H1 (cell line): Measurements from ENCODE around the gene SLC15A4. TPM values are rescaled to one million over a fixed set of nuclear protein-coding genes. Genes with fewer than 3 reads are reported as not detected.

Experiments
- CTCF ChIA-PET: fragments of 300-600 bp; sonication (Branson Sonifier 250); formaldehyde crosslinking; loops from one replicate; lab custom pipeline; 2021; ENCODE audit not compliant: partially characterized antibody; lab: Charles Lee
- POLR2A ChIA-PET: fragments of 300-600 bp; sonication (Branson Sonifier 250); formaldehyde crosslinking; loops from one replicate; lab custom pipeline; 2021; ENCODE audit warnings: inconsistent platforms; ENCODE audit not compliant: partially characterized antibody; lab: Charles Lee
- DNase-seq, 2 experiments: peaks; one replicate each; pipeline versions ENCODE4 v3.0.0 to v3.0.0-alpha.2; 2010 to 2022; ENCODE audit warnings: low spot score in 2 of 2, low read depth in 1 of 2, mixed read lengths in 1 of 2
- FAIRE-seq: peaks from 2 replicates; lab custom pipeline; 2011; peaks lifted over from hg19 to GRCh38; lab: Jason Lieb, UNC
- H2AFZ ChIP-seq: 2 replicates; pipeline ENCODE4 v1.8.1; 2012; ENCODE audit warnings: low read length, inconsistent platforms
- H2AK5ac ChIP-seq: 2 replicates; pipeline ENCODE4 v1.6.1; 2013; ENCODE audit warnings: low read depth, low read length
- H2BK120ac ChIP-seq: replicated peaks from 2 replicates; pipeline ENCODE3; 2013; ENCODE audit warnings: low read depth, low read length, inconsistent platforms
- H2BK12ac ChIP-seq: 2 replicates; pipeline ENCODE4 v1.6.1; 2013; ENCODE audit warnings: low read depth, low read length
- H2BK15ac ChIP-seq: 2 replicates; pipeline ENCODE4 v1.6.1; 2013; ENCODE audit warnings: low read length
- H2BK20ac ChIP-seq: 2 replicates; pipeline ENCODE4 v1.6.1; 2013; ENCODE audit warnings: low read length
- H2BK5ac ChIP-seq: 2 replicates; pipeline ENCODE4 v1.6.1; 2013; ENCODE audit warnings: low read depth, low read length
- H3K14ac ChIP-seq: 2 replicates; pipeline ENCODE4 v1.6.1; 2013; ENCODE audit warnings: inconsistent platforms; ENCODE audit not compliant: insufficient read length
- H3K18ac ChIP-seq: 2 replicates; pipeline ENCODE4 v1.6.1; 2013; ENCODE audit warnings: low read length; ENCODE audit errors: extremely low read depth
- H3K23ac ChIP-seq: 2 replicates; pipeline ENCODE4 v1.6.1; 2013; ENCODE audit warnings: inconsistent platforms; ENCODE audit not compliant: insufficient read length
- H3K23me2 ChIP-seq: 2 replicates; pipeline ENCODE4 v1.6.1; 2013; ENCODE audit warnings: low read depth, low read length
- H3K27ac ChIP-seq: 2 replicates; pipeline ENCODE4 v1.6.1; 2011; ENCODE audit warnings: low read depth, low read length, inconsistent platforms
- H3K27me3 ChIP-seq, 4 experiments: replicated peaks in 1 of 4; 1 replicate in 1 of 4; 2 replicates in 3 of 4; pipeline versions ENCODE4 v1.6.1 to v1.8.1; 2011 to 2013; ENCODE audit warnings: low read length in 3 of 4, mild to moderate bottlenecking in 3 of 4, inconsistent platforms in 2 of 4, mixed read lengths in 2 of 4, moderate library complexity in 1 of 4; ENCODE audit not compliant: control insufficient read depth in 3 of 4, insufficient read depth in 3 of 4; ENCODE audit errors: extremely low read depth in 1 of 4
- H3K36me3 ChIP-seq, 4 experiments: 2 replicates each; pipeline versions ENCODE4 v1.6.1 to v1.8.1; 2011 to 2013; ENCODE audit warnings: mild to moderate bottlenecking in 4 of 4, low read length in 3 of 4, moderate library complexity in 2 of 4, control low read depth in 1 of 4, inconsistent platforms in 1 of 4; ENCODE audit not compliant: insufficient read depth in 4 of 4, control insufficient read depth in 2 of 4
- H3K4ac ChIP-seq: replicated peaks from 2 replicates; pipeline ENCODE3; 2013; ENCODE audit warnings: low read length, low read depth, mixed read lengths, inconsistent platforms; ENCODE audit not compliant: insufficient read length
- H3K4me1 ChIP-seq, 4 experiments: replicated peaks in 1 of 4; 1 replicate in 1 of 4; 2 replicates in 3 of 4; pipeline versions ENCODE4 v1.6.1 to v1.8.1; 2011 to 2013; ENCODE audit warnings: low read length in 3 of 4, inconsistent platforms in 2 of 4, mixed read lengths in 1 of 4; ENCODE audit not compliant: insufficient read depth in 4 of 4, control insufficient read depth in 3 of 4
- H3K4me2 ChIP-seq, 2 experiments: 2 replicates each; pipeline versions ENCODE4 v1.6.1 to v1.8.1; 2011 to 2013; ENCODE audit warnings: low read depth in 2 of 2, low read length in 2 of 2, control low read depth in 1 of 2, inconsistent platforms in 1 of 2, mild to moderate bottlenecking in 1 of 2; ENCODE audit not compliant: insufficient read depth in 1 of 2
- H3K4me3 ChIP-seq, 4 experiments: fragments of 200-600, 300-600 bp in 1 of 4; sonication (generic), shearing (Covaris generic), sonication (Bioruptor Twin) in 1 of 4; 2 replicates each; pipeline versions ENCODE4 v1.5.1 to v1.8.1; 2011 to 2016; ENCODE audit warnings: low read length in 4 of 4, low read depth in 3 of 4, control low read depth in 2 of 4, inconsistent platforms in 2 of 4, mild to moderate bottlenecking in 2 of 4, mixed read lengths in 1 of 4, moderate library complexity in 1 of 4; ENCODE audit not compliant: insufficient read depth in 2 of 4; ENCODE audit errors: extremely low read depth in 1 of 4
- H3K56ac ChIP-seq: replicated peaks from 2 replicates; pipeline ENCODE3; 2013; ENCODE audit warnings: low read depth, mild to moderate bottlenecking, mixed read lengths, low read length, inconsistent platforms; ENCODE audit not compliant: insufficient read length
- H3K79me1 ChIP-seq: 2 replicates; pipeline ENCODE4 v1.6.1; 2013; ENCODE audit warnings: low read depth, low read length, control low read depth
- H3K79me2 ChIP-seq, 2 experiments: 2 replicates each; pipeline versions ENCODE4 v1.6.1 to v1.8.1; 2012 to 2013; ENCODE audit warnings: low read length in 2 of 2, mild to moderate bottlenecking in 2 of 2, inconsistent platforms in 1 of 2; ENCODE audit not compliant: insufficient read depth in 2 of 2, control insufficient read depth in 1 of 2
- H3K9ac ChIP-seq, 4 experiments: replicated peaks in 1 of 4; 1 replicate in 1 of 4; 2 replicates in 3 of 4; pipeline versions ENCODE4 v1.6.1 to v1.8.1; 2011 to 2013; ENCODE audit warnings: low read depth in 3 of 4, low read length in 3 of 4, control low read depth in 2 of 4, mild to moderate bottlenecking in 2 of 4, moderate library complexity in 2 of 4, inconsistent platforms in 1 of 4; ENCODE audit errors: extremely low read depth in 1 of 4
- H3K9me3 ChIP-seq, 2 experiments: 2 replicates each; pipeline versions ENCODE4 v1.6.1 to v1.8.1; 2012 to 2013; ENCODE audit warnings: mild to moderate bottlenecking in 2 of 2, moderate library complexity in 2 of 2, control low read depth in 1 of 2, inconsistent platforms in 1 of 2, low read depth in 1 of 2, low read length in 1 of 2, mixed read lengths in 1 of 2; ENCODE audit not compliant: insufficient read depth in 2 of 2
- H4K20me1 ChIP-seq, 2 experiments: replicated peaks in 1 of 2; 2 replicates each; pipeline versions ENCODE3 to v1.8.1; 2011 to 2013; ENCODE audit warnings: inconsistent platforms in 2 of 2, low read length in 2 of 2, mild to moderate bottlenecking in 1 of 2; ENCODE audit not compliant: insufficient read depth in 2 of 2, control insufficient read depth in 1 of 2
- H4K5ac ChIP-seq: 2 replicates; pipeline ENCODE4 v1.6.1; 2013; ENCODE audit warnings: low read length, low read depth, mixed read lengths, inconsistent platforms; ENCODE audit not compliant: insufficient read length
- H4K8ac ChIP-seq: 2 replicates; pipeline ENCODE4 v1.8.0; 2013; ENCODE audit warnings: mild to moderate bottlenecking, moderate library complexity, low read length, inconsistent platforms; ENCODE audit not compliant: insufficient read depth; ENCODE audit errors: extremely low read depth
- H4K91ac ChIP-seq: replicated peaks from 2 replicates; pipeline ENCODE3; 2013; ENCODE audit warnings: low read length, mixed read lengths, inconsistent platforms; ENCODE audit not compliant: insufficient read length
- BRCA1 ChIP-seq: IDR thresholded peaks from 2 replicates; pipeline ENCODE4 v1.6.1; 2012; ENCODE audit warnings: low read depth, low read length, improper control_type of control experiment
- FOSL1 ChIP-seq: IDR thresholded peaks from 2 replicates; pipeline ENCODE4 v1.6.1; 2011; ENCODE audit warnings: mild to moderate bottlenecking, low read depth, low read length, moderate library complexity; ENCODE audit not compliant: insufficient read depth
- GTF2F1 ChIP-seq: IDR thresholded peaks from 2 replicates; pipeline ENCODE4 v1.6.1; 2012; ENCODE audit warnings: low read depth, low read length, improper control_type of control experiment, borderline replicate concordance
- HDAC2 ChIP-seq, 2 experiments: fragments of 300-600 bp in 1 of 2; sonication (generic) in 1 of 2; IDR thresholded peaks; 2 replicates each; pipeline ENCODE4 v1.6.1; 2011 to 2012; ENCODE audit warnings: low read depth in 2 of 2, low read length in 2 of 2, mild to moderate bottlenecking in 2 of 2, moderate library complexity in 2 of 2, borderline replicate concordance in 1 of 2, inconsistent platforms in 1 of 2
- MAFK ChIP-seq: IDR thresholded peaks from 2 replicates; pipeline ENCODE4 v1.6.1; 2012; ENCODE audit warnings: low read depth, mild to moderate bottlenecking, improper control_type of control experiment, low read length
- RAD21 ChIP-seq, 2 experiments: IDR thresholded peaks in 1 of 2; conservative IDR thresholded peaks in 1 of 2; 2 replicates each; pipeline ENCODE4 v1.6.1; 2011; ENCODE audit warnings: low read depth in 2 of 2, low read length in 2 of 2, improper control_type of control experiment in 1 of 2, inconsistent platforms in 1 of 2, mild to moderate bottlenecking in 1 of 2, moderate library complexity in 1 of 2
- RBBP5 ChIP-seq: IDR thresholded peaks from 2 replicates; pipeline ENCODE4 v1.7.1; 2012; ENCODE audit warnings: low read depth, mild to moderate bottlenecking, inconsistent platforms, low read length, moderate library complexity, borderline replicate concordance
- SP2 ChIP-seq: IDR thresholded peaks from 2 replicates; pipeline ENCODE4 v1.6.1; 2012; ENCODE audit warnings: mild to moderate bottlenecking, low read length, inconsistent platforms
- TCF12 ChIP-seq: IDR thresholded peaks from 2 replicates; pipeline ENCODE4 v1.6.1; 2011; ENCODE audit warnings: low read depth, mild to moderate bottlenecking, low read length
- WGBS, 2 experiments: shearing (Covaris generic) in 1 of 2; methylation state at CpG; one replicate each; pipeline versions ENCODE4 v1.1.6 to v1.1.7; 2013 to 2015; ENCODE audit warnings: low lambda C conversion rate in 2 of 2, mixed read lengths in 2 of 2, inconsistent platforms in 1 of 2, low coverage in 1 of 2, missing lambda C conversion rate in 1 of 2; ENCODE audit not compliant: insufficient replicate concordance in 2 of 2, insufficient coverage in 1 of 2, insufficient read length in 1 of 2; ENCODE audit errors: extremely low coverage in 1 of 2, missing lambda C conversion rate in 1 of 2; 5-methylcytosine and 5-hydroxymethylcytosine counted together
- polyA plus RNA-seq, 7 experiments: library from polyadenylated mRNA; depleted of rRNA in 3 of 7; stranded (reverse) in 5 of 7; unstranded in 2 of 7; fragments of >200 nt in 5 of 7; fragments of 200-250 nt in 2 of 7; gene quantifications; 1 replicate in 5 of 7; 2 replicates in 1 of 7; 4 replicates in 1 of 7; pipeline versions ENCODE4 v1.2.1 to v1.2.3, GENCODE V29; 2011 to 2013; ENCODE audit warnings: missing spikeins in 2 of 7, mixed read lengths in 2 of 7
- total RNA-seq: library from RNA; stranded (reverse); fragmentation: NEBNext Ultra II Directional; extraction: Animal tissue kit (Norgen Biotek cat#: 25700); gene quantifications from 2 replicates; pipeline ENCODE4 v1.2.1, GENCODE V29; 2021
- TF ChIP-seq, protein P1 (sequence below): IDR thresholded peaks from 2 replicates; pipeline ENCODE4 v1.6.1; 2011; ENCODE audit warnings: low read length, improper control_type of control experiment

SLC15A4 gene
- total and polyA plus RNA-seq, 2 of the 8 experiments (the other 6 are each of a cell fraction or from before 2014, with no cell fraction given), result 22.7 to 26.6 TPM

DNA sequence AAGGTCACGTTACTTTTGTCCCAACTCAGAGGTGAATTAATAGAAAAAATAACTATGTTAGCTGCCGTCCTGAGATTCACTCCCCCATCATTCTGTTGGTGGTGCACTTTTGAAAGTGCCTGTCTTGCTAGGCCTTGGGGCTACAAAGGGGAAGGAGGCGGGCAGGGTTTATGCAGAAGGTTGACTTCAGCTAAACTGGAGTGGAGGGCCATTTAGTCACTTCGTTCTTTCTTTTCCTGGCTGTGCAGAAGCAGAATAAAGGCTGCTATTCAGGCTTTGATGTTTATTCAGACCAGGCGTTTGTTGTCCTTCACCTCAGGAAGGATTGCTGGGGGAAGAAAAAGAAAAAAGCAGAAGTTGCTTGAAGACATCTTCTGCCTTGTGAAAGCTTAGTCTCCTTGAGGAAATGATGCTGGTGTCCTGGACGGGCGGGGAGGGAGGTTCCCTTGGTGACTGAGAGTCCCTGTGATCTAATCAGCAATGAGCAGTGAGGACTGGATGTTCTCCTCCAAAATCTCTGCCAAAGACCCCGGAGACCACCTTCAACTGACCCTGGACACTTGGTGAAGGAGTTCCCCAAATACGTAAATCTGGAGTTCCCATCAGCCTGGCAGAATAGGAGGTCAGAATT lies 33.5 kb upstream of the SLC15A4 start:
- Histone ChIP-seq H3K27me3 (peaks cover 0 to 22% (median 15%) of the 10 kb centered on the region in 4 experiments; a peak in 6 of 7 replicates), H3K23me2 (peaks cover 10% of the 10 kb centered on the region; the same call in 1 of the 2 replicates), H2BK12ac (no peak overlapping the region), H2BK5ac (no peak overlapping the region), H3K27ac (no peak overlapping the region), H3K9me3 (no peaks in the 10 kb centered on the region), H3K79me1 (no peaks in the 10 kb centered on the region), H4K5ac (no peak overlapping the region), H2BK120ac (no peak overlapping the region), H3K4me1 (peaks cover 0 to 6% (median 1%) of the 10 kb centered on the region in 4 experiments; a peak in 1 of 7 replicates), H2BK20ac (0 out of 2 replicates have a peak overlapping the region, but pooled peaks have one; percentile 72), H2AK5ac (no peak overlapping the region), H4K91ac (no peak overlapping the region), H3K79me2 (no peaks in the 10 kb centered on the region), H3K56ac (no peak overlapping the region), H2BK15ac (no peak overlapping the region), H3K36me3 (no peaks in the 10 kb centered on the region), H3K4ac (no peak overlapping the region), H3K23ac (no peak overlapping the region), H3K4me2 (no peak overlapping the region), H3K14ac (no peak overlapping the region), H3K9ac (no peak overlapping the region), H2AFZ (no peak overlapping the region), H3K18ac (no peak overlapping the region), H4K8ac (no peak overlapping the region), H4K20me1 (peaks cover 0 to 3% of the 10 kb centered on the region in 2 experiments), H3K4me3 (no peak overlapping the region)
- DNase-seq (no peak), FAIRE-seq (no peak)
- WGBS, 2 experiments, result 80% methylated on average over 9 of the region's 9 CpGs; no CpG with 5 or more reads in 1 of the 2 experiments
- CTCF ChIA-PET, result interaction anchor here (0.8 to 1.5 kb wide), 3 partner anchors 12 to 81 kb away, joined by 3 to 4 read pairs (median 3); no protein-coding TSS in a partner anchor
- POLR2A ChIA-PET, result interaction anchor here (1.5 kb wide), 1 partner anchor 33 kb away, joined by 3 read pairs; the partner anchor contains the start of gene SLC15A4
- TF ChIP-seq BRCA1 (no peak), HDAC2 (IDR thresholded peaks at IDR 0.05; ENCODE audit: borderline replicate concordance in 1 of 2, low read depth in 2 of 2, low read length in 2 of 2) (no peak), RBBP5 (no peak), GTF2F1 (no peak), TCF12 (no peak), FOSL1 (no peak), MAFK (no peak), RAD21 (IDR thresholded peaks at IDR 0.05 in 1 of 2, conservative IDR thresholded peaks at IDR 0.05 in 1 of 2; ENCODE audit: low read depth in 2 of 2, low read length in 2 of 2) (no peak), SP2 (no peak)
- TF ChIP-seq, protein P1, sequence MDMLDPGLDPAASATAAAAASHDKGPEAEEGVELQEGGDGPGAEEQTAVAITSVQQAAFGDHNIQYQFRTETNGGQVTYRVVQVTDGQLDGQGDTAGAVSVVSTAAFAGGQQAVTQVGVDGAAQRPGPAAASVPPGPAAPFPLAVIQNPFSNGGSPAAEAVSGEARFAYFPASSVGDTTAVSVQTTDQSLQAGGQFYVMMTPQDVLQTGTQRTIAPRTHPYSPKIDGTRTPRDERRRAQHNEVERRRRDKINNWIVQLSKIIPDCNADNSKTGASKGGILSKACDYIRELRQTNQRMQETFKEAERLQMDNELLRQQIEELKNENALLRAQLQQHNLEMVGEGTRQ, result no peak
